OCI-LY3 (cell line): ENCODE results near the gene SYT1.

Source experiments
- H2AFZ ChIP-seq: fragments of 200-600, 300-600 bp; shearing (Covaris generic); 2 replicates; pipeline ENCODE4 v1.6.0; 2014; ENCODE audit warnings: antibody characterized with exemption, low read depth, low read length
- H3K27ac ChIP-seq: fragments of 200-600, 300-600 bp; sonication (generic); 2 replicates; pipeline ENCODE4 v1.5.1; 2014; ENCODE audit warnings: mild to moderate bottlenecking, low read length, moderate library complexity, mixed read lengths
- H3K27me3 ChIP-seq: fragments of 200-600, 300-600 bp; sonication (generic); 2 replicates; pipeline ENCODE4 v1.6.1; 2014; ENCODE audit warnings: low read depth, low read length, mixed read lengths
- H3K36me3 ChIP-seq: fragments of 200-600, 300-600 bp; sonication (generic); replicated peaks from 2 replicates; pipeline ENCODE3; 2014; ENCODE audit warnings: low read depth, low read length, mixed read lengths
- H3K4me1 ChIP-seq: fragments of 300-600, 200-600 bp; sonication (generic); 2 replicates; pipeline ENCODE4 v1.6.1; 2014; ENCODE audit warnings: low read length, mixed read lengths
- H3K4me2 ChIP-seq: fragments of 200-600, 300-600 bp; sonication (generic); 2 replicates; pipeline ENCODE4 v1.6.1; 2014; ENCODE audit warnings: low read length, mixed read lengths
- H3K4me3 ChIP-seq: fragments of 300-600, 200-600 bp; sonication (generic); 2 replicates; pipeline ENCODE4 v1.5.1; 2014; ENCODE audit warnings: antibody characterized with exemption, mild to moderate bottlenecking, low read length, moderate library complexity
- H3K79me2 ChIP-seq: fragments of 300-600, 200-600 bp; shearing (Covaris generic); 2 replicates; pipeline ENCODE4 v1.6.1; 2014; ENCODE audit warnings: mild to moderate bottlenecking, low read length, mixed read lengths
- H3K9ac ChIP-seq: fragments of 300-600, 200-600 bp; shearing (Covaris generic); 2 replicates; pipeline ENCODE4 v1.6.0; 2014; ENCODE audit warnings: mild to moderate bottlenecking, low read length, moderate library complexity
- H3K9me3 ChIP-seq: fragments of 200-600, 300-600 bp; shearing (Covaris generic); 2 replicates; pipeline ENCODE4 v1.6.1; 2014; ENCODE audit warnings: low read length, mixed read lengths; ENCODE audit not compliant: insufficient read depth
- H4K20me1 ChIP-seq: fragments of 200-600, 300-600 bp; sonication (generic); 2 replicates; pipeline ENCODE4 v1.6.1; 2016; ENCODE audit warnings: low read length, mixed read lengths; ENCODE audit not compliant: insufficient read depth
- EZH2phosphoT487 ChIP-seq: fragments of 200-600 bp; shearing (Covaris generic); IDR thresholded peaks from 2 replicates; pipeline ENCODE4 v1.6.1; 2018; ENCODE audit warnings: antibody characterized with exemption, mixed run types, low read depth
- TF ChIP-seq, protein P1 (sequence below): fragments of 200-600, 300-600 bp; sonication (generic); IDR thresholded peaks from 2 replicates; pipeline ENCODE4 v1.5.1; 2014; ENCODE audit warnings: antibody characterized with exemption, low read length, low read depth

The SYT1 gene

DNA sequence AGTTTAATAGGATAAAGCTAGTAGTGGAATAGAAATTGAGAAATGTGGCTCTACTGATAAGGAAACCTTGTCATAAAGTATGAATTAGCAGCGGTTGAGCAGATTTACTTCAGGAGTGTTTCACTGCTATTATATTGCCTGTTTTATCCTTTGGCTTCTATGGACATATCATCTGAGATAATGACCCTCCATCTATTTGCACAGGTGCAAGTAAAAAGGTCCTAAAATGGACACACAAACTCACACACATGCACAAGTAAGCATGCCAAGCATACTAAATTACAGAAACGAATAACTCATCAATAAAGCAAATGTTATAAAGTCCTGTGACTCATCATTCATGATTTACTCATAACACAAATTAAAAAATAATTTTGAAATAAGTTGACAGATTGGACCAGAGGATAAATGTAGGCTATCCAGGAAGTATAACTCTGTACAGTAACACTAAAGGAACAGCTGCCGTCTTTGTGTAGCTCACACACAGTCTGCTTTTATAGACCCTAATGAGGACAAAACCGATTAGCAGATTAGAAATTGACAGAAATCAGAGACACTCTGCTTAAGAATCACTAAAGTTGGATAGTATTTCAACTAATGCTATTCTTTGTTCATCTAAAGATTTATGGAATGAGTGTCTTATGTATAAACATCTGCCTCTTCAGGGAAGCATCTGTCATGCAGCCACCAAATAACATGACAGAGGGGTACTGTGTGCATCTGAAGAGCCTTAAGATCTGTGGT, 73.9 kb downstream of the SYT1 start:
- H3K9ac ChIP-seq = no peak overlapping the region
- H3K27ac ChIP-seq = no peak overlapping the region
- H3K36me3 ChIP-seq = no peaks in the 10 kb centered on the region
- H3K4me1 ChIP-seq = no peaks in the 10 kb centered on the region
- no peak overlapping the region for H3K4me2 ChIP-seq
- H3K9me3 ChIP-seq = no peaks in the 10 kb centered on the region
- no peak overlapping the region for H3K4me3 ChIP-seq
- no peaks in the 10 kb centered on the region for H3K27me3 ChIP-seq
- no peaks in the 10 kb centered on the region for H4K20me1 ChIP-seq
- TF ChIP-seq, protein P1, sequence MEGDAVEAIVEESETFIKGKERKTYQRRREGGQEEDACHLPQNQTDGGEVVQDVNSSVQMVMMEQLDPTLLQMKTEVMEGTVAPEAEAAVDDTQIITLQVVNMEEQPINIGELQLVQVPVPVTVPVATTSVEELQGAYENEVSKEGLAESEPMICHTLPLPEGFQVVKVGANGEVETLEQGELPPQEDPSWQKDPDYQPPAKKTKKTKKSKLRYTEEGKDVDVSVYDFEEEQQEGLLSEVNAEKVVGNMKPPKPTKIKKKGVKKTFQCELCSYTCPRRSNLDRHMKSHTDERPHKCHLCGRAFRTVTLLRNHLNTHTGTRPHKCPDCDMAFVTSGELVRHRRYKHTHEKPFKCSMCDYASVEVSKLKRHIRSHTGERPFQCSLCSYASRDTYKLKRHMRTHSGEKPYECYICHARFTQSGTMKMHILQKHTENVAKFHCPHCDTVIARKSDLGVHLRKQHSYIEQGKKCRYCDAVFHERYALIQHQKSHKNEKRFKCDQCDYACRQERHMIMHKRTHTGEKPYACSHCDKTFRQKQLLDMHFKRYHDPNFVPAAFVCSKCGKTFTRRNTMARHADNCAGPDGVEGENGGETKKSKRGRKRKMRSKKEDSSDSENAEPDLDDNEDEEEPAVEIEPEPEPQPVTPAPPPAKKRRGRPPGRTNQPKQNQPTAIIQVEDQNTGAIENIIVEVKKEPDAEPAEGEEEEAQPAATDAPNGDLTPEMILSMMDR = no peak
- TF ChIP-seq EZH2phosphoT487 = no peak
- no peaks in the 10 kb centered on the region for H3K79me2 ChIP-seq
- no peak overlapping the region for H2AFZ ChIP-seq

DNA sequence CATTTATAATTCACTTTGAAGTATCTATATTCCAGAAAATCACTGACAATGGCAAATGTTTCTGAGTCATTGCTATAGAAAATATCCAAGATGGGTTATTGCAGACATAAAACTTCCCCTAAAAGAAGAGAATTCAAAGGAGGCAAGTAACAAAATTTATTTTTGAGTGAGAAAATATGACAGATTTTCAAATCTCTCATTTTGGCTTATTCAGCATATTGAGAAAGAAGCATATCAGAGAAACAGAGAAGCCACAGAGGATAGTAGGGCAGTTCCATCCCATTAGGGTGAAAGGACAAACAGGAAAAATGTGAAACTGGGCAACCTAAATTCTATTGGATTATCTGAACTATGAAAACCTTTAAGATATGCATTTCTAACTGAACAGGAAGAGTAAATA, 85.0 kb downstream of the SYT1 start:
- no peak overlapping the region for H2AFZ ChIP-seq
- no peak overlapping the region for H3K4me3 ChIP-seq
- no peaks in the 10 kb centered on the region for H3K27me3 ChIP-seq
- H4K20me1 ChIP-seq = no peaks in the 10 kb centered on the region
- H3K27ac ChIP-seq = no peak overlapping the region
- H3K9ac ChIP-seq = no peak overlapping the region
- no peak for TF ChIP-seq EZH2phosphoT487
- TF ChIP-seq, protein P1 = no peak
- H3K4me2 ChIP-seq = no peak overlapping the region
- no peaks in the 10 kb centered on the region for H3K79me2 ChIP-seq
- no peaks in the 10 kb centered on the region for H3K36me3 ChIP-seq
- H3K9me3 ChIP-seq = no peaks in the 10 kb centered on the region
- no peaks in the 10 kb centered on the region for H3K4me1 ChIP-seq

DNA sequence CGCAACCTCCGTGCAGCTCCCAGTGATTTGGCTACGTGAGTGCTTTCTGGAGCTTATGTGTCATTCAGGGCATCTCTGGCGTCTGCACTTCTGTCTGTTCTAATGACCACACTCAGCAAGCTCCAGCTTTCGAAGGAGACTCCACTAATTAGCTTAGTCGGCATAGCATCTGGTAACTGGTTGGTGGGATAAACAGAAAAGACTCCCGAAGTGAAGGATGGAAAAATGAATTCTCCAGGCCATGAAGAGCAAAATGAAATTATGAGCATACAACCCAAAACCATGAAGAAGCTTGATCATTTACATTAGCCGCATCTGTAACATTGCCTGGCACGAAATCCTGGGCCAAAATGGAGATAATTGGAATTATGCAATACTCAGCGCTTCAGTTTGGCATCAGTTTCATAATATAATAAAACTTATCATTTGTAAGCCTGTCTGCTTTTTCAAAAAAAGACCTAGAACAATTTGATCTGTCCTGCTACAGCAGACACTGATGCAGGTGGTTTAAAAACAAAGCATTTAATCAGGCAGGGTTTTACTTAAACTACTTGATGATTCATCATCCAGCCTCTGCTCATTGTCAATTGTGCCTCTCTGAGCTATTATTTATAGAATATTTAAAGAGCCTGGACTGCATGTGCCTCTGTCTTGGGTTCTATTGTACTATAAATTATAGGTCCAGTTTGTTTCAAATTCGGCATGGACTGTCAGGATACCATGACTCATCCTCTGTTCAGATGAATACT, 87.4 kb downstream of the SYT1 start:
- Histone ChIP-seq H3K36me3 (no peaks in the 10 kb centered on the region), H3K4me3 (no peak overlapping the region)

DNA sequence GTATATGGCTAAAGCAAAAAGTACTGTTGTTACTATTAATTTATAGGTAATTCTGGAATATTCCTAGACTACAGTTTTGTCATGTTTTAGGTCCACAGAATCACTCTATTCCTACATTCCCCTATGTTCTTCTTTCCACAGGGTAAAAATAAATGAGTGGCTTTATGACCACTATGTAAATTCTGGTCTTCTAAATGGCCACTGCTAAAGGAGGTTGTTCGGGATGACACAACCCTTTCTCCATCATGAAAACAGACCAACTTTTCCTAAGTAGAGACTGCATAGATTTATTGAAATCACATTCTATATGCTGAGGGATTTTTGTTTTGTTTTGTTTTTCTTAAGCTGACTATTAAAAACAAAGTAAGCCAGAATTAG, 88.0 kb downstream of the SYT1 start:
- no peaks in the 10 kb centered on the region for H3K36me3 ChIP-seq
- TF ChIP-seq EZH2phosphoT487 = no peak
- TF ChIP-seq, protein P1 = no peak
- no peak overlapping the region for H3K9ac ChIP-seq
- no peak overlapping the region for H3K4me3 ChIP-seq
- no peak overlapping the region for H3K4me2 ChIP-seq
- H3K9me3 ChIP-seq = no peaks in the 10 kb centered on the region
- H3K79me2 ChIP-seq = no peaks in the 10 kb centered on the region
- no peaks in the 10 kb centered on the region for H4K20me1 ChIP-seq
- no peaks in the 10 kb centered on the region for H3K27me3 ChIP-seq
- no peaks in the 10 kb centered on the region for H3K4me1 ChIP-seq
- H2AFZ ChIP-seq = no peak overlapping the region
- H3K27ac ChIP-seq = no peak overlapping the region

More for the DNA sequence above, 87.4 kb downstream of the SYT1 start:
- H2AFZ ChIP-seq = no peak overlapping the region
- H3K4me1 ChIP-seq = no peaks in the 10 kb centered on the region
- no peaks in the 10 kb centered on the region for H3K9me3 ChIP-seq
- H3K9ac ChIP-seq = no peak overlapping the region
- TF ChIP-seq, protein P1 = no peak
- TF ChIP-seq EZH2phosphoT487 = no peak
- H4K20me1 ChIP-seq = no peaks in the 10 kb centered on the region
- H3K79me2 ChIP-seq = no peaks in the 10 kb centered on the region
- no peak overlapping the region for H3K4me2 ChIP-seq
- H3K27ac ChIP-seq = no peak overlapping the region
- no peaks in the 10 kb centered on the region for H3K27me3 ChIP-seq
